OCI-LY1 (cell line): Measurements from ENCODE around the gene RPL22L1.

Source experiments
- CTCF ChIP-seq: fragments of 200-600 bp; sonication (generic), shearing (Covaris generic); IDR thresholded peaks from 2 replicates; pipeline ENCODE4 v1.5.1; 2017; ENCODE audit warnings: mild to moderate bottlenecking, antibody characterized with exemption, low read length, moderate library complexity, mixed read lengths
- EZH2 ChIP-seq: fragments of 200-600 bp; sonication (generic), shearing (Covaris generic); IDR thresholded peaks from 2 replicates; pipeline ENCODE4 v1.8.0; 2017; ENCODE audit warnings: borderline replicate concordance, mixed run types, mild to moderate bottlenecking, antibody characterized with exemption, low read length, moderate library complexity, mixed read lengths

- no peak for TF ChIP-seq EZH2
- TF ChIP-seq CTCF, result no peak
Measured at GRCh38 chr3:170866499-170866898, 3.5 kb downstream of the RPL22L1 start.
